HepG2 (cell line): ENCODE data around the gene PIGR. TPM values are rescaled to one million over a fixed set of nuclear protein-coding genes. Genes with fewer than 3 reads are reported as not detected.

ENCODE experiments used
- HMGA1 ChIP-seq: sonication (generic); formaldehyde crosslinking; conservative IDR thresholded peaks from 2 replicates; pipeline ENCODE4 v1.4.0; 2020; ENCODE audit warnings: missing genetic modification reagents
- IKZF1 ChIP-seq: fragments of 450-650 bp; IDR thresholded peaks from 2 replicates; pipeline ENCODE4 v1.7.1; 2016
- KLF9 ChIP-seq: IDR thresholded peaks from 2 replicates; pipeline ENCODE4 v1.6.1; 2016; ENCODE audit warnings: low read depth
- MXD4 ChIP-seq: IDR thresholded peaks from 2 replicates; pipeline ENCODE4 v1.6.1; 2016; ENCODE audit warnings: mild to moderate bottlenecking, missing biosample characterization, missing genetic modification reagents
- MYC ChIP-seq: sonication (generic); formaldehyde crosslinking; IDR thresholded peaks from 2 replicates; pipeline ENCODE4 v1.9.0; 2021; ENCODE audit warnings: missing genetic modification reagents, borderline replicate concordance
- STAT6 ChIP-seq: sonication (generic); formaldehyde crosslinking; IDR thresholded peaks from 2 replicates; pipeline ENCODE4 v1.4.0; 2020; ENCODE audit warnings: missing genetic modification reagents, mild to moderate bottlenecking, borderline replicate concordance
- XRCC5 ChIP-seq: fragments of 200-400 bp; formaldehyde crosslinking; optimal IDR thresholded peaks from 2 replicates; pipeline ENCODE3; 2017; ENCODE audit warnings: mild to moderate bottlenecking, low read length
- ZBTB43 ChIP-seq: sonication (generic); formaldehyde crosslinking; conservative IDR thresholded peaks from 2 replicates; pipeline ENCODE4 v1.4.0; 2020; ENCODE audit warnings: missing genetic modification reagents
- ZBTB46 ChIP-seq: sonication (generic); formaldehyde crosslinking; IDR thresholded peaks from 2 replicates; pipeline ENCODE4 v1.4.0; 2020; ENCODE audit warnings: mild to moderate bottlenecking, missing genetic modification reagents, borderline replicate concordance
- ZFP90 ChIP-seq: sonication (generic); formaldehyde crosslinking; IDR thresholded peaks from 2 replicates; pipeline ENCODE4 v1.8.0; 2022; ENCODE audit warnings: missing genetic modification reagents, mild to moderate bottlenecking, inconsistent platforms, borderline replicate concordance
- ZNF138 ChIP-seq: sonication (generic); formaldehyde crosslinking; IDR thresholded peaks from 2 replicates; pipeline ENCODE4 v1.5.0; 2020; ENCODE audit warnings: mild to moderate bottlenecking, low read depth, missing genetic modification reagents
- ZNF383 ChIP-seq: sonication (generic); formaldehyde crosslinking; IDR thresholded peaks from 2 replicates; pipeline ENCODE4 v1.4.0; 2020; ENCODE audit warnings: missing genetic modification reagents, mild to moderate bottlenecking, borderline replicate concordance
- ZNF615 ChIP-seq: sonication (generic); formaldehyde crosslinking; IDR thresholded peaks from 2 replicates; pipeline ENCODE4 v1.5.0; 2020; ENCODE audit warnings: mild to moderate bottlenecking, missing genetic modification reagents, borderline replicate concordance
- ZNF746 ChIP-seq: sonication (generic); formaldehyde crosslinking; IDR thresholded peaks from 2 replicates; pipeline ENCODE4 v1.8.0; 2022; ENCODE audit warnings: mild to moderate bottlenecking, missing genetic modification reagents
- ZNF768 ChIP-seq: sonication (generic); formaldehyde crosslinking; IDR thresholded peaks from 2 replicates; pipeline ENCODE4 v1.4.0; 2020; ENCODE audit warnings: missing genetic modification reagents
- polyA plus RNA-seq, 8 experiments: library from polyadenylated mRNA; depleted of rRNA in 3 of 8; stranded (reverse) in 7 of 8; unstranded in 1 of 8; fragments of >200 nt; fragmentation: Illumina TruSeq in 4 of 8; extraction: Trizol in 4 of 8; gene quantifications; 2 replicates each; pipeline versions ENCODE4 v1.2.1 to v1.2.3, GENCODE V29; 2011 to 2016; ENCODE audit warnings: low read depth in 4 of 8, missing spikeins in 1 of 8, mixed read lengths in 1 of 8; ENCODE audit not compliant: insufficient read depth in 1 of 8
- total RNA-seq, 5 experiments: library from RNA; depleted of rRNA; stranded (reverse); fragments of >200 nt; fragmentation: Illumina TruSeq; extraction: Trizol; gene quantifications; 2 replicates each; pipeline ENCODE4 v1.2.3, GENCODE V29; 2016; ENCODE audit warnings: low read depth in 1 of 5
- TF ChIP-seq, protein P1 (sequence below): IDR thresholded peaks from 2 replicates; pipeline ENCODE4 v1.6.1; 2018; ENCODE audit warnings: missing genetic modification reagents, mild to moderate bottlenecking, missing compliant biosample characterization
- TF ChIP-seq, protein P2 (sequence below): sonication (generic); formaldehyde crosslinking; conservative IDR thresholded peaks from 2 replicates; pipeline ENCODE4 v1.4.0; 2020; ENCODE audit warnings: missing genetic modification reagents
- TF ChIP-seq, protein P3 (sequence below): sonication (generic); formaldehyde crosslinking; IDR thresholded peaks from 2 replicates; pipeline ENCODE4 v1.5.0; 2020; ENCODE audit warnings: mild to moderate bottlenecking, missing genetic modification reagents

PIGR gene
- total and polyA plus RNA-seq, 2 of the 13 experiments (the other 11 are each of a cell fraction or from before 2014, with no cell fraction given): not detected

DNA sequence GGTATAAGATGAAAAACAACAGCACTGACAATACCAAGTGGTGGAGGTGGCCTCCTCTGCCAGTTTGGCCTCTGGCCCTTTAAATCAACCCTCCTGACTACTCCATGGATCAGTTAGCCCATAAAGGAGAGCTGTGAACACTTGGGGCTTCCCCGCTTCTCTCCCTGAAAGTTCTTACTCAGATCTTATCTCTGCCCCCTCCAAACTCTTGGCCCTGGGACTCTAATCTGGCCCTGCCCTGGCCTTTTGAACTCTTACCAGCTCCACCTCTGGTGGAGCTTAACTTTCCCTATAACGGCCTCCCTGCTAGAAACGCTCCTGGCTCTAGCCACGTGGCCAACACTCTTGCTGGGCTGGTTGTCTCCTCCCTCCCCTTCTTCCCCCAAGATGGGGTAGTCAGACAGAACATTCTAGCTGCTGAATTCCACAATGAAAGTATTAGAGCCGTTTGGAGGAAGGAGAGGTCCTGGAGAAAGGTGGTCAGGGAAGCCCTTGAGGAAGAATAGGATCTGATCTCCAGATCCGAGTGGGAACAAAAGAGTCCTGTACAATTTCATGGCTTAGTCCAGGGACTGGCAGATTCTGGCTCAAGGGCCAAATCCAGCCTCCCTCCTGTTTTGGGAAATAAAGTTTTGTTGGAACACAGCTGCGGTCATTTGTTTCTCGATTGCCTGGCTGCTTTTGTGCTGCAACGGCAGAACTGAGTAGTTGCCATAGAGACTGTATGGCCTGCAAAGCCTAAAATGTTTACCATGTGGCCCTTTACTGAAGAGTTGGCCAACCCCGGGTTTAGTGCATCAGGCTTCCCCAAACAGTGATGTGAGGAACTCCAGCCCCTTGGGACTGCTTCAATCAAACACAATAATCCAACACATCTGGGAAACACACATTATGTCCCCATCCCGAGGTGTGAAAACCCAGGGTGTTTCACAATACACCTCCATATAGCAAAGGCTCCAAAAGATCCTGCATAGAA is 9.5 kb upstream of the PIGR start (continued):
- TF ChIP-seq HMGA1 (CRISPR knock-in tag): no peak
- TF ChIP-seq IKZF1: no peak
- no peak for TF ChIP-seq ZNF746 (CRISPR knock-in tag)
- TF ChIP-seq, protein P1, sequence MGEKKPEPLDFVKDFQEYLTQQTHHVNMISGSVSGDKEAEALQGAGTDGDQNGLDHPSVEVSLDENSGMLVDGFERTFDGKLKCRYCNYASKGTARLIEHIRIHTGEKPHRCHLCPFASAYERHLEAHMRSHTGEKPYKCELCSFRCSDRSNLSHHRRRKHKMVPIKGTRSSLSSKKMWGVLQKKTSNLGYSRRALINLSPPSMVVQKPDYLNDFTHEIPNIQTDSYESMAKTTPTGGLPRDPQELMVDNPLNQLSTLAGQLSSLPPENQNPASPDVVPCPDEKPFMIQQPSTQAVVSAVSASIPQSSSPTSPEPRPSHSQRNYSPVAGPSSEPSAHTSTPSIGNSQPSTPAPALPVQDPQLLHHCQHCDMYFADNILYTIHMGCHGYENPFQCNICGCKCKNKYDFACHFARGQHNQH (CRISPR knock-in tag): 0 out of 2 replicates have a peak, but pooled peaks have one; percentile 24
- no peak for TF ChIP-seq ZNF615 (CRISPR knock-in tag)
- no peak for TF ChIP-seq ZFP90 (CRISPR knock-in tag)
- TF ChIP-seq XRCC5: no peak
- no peak for TF ChIP-seq ZBTB43 (CRISPR knock-in tag)
- TF ChIP-seq MXD4 (CRISPR knock-in tag): no peak
- no peak for TF ChIP-seq ZNF383 (CRISPR knock-in tag)
- TF ChIP-seq ZNF768: no peak
- peak; percentile 62; the same call in 1 of the 2 replicates for TF ChIP-seq MYC
- TF ChIP-seq, protein P2, sequence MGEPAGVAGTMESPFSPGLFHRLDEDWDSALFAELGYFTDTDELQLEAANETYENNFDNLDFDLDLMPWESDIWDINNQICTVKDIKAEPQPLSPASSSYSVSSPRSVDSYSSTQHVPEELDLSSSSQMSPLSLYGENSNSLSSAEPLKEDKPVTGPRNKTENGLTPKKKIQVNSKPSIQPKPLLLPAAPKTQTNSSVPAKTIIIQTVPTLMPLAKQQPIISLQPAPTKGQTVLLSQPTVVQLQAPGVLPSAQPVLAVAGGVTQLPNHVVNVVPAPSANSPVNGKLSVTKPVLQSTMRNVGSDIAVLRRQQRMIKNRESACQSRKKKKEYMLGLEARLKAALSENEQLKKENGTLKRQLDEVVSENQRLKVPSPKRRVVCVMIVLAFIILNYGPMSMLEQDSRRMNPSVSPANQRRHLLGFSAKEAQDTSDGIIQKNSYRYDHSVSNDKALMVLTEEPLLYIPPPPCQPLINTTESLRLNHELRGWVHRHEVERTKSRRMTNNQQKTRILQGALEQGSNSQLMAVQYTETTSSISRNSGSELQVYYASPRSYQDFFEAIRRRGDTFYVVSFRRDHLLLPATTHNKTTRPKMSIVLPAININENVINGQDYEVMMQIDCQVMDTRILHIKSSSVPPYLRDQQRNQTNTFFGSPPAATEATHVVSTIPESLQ: no peak
- no peak for TF ChIP-seq STAT6 (CRISPR knock-in tag)
- TF ChIP-seq KLF9 (CRISPR knock-in tag): no peak
- TF ChIP-seq ZNF138 (CRISPR knock-in tag): no peak
- no peak for TF ChIP-seq ZBTB46 (CRISPR knock-in tag)
- TF ChIP-seq, protein P3, sequence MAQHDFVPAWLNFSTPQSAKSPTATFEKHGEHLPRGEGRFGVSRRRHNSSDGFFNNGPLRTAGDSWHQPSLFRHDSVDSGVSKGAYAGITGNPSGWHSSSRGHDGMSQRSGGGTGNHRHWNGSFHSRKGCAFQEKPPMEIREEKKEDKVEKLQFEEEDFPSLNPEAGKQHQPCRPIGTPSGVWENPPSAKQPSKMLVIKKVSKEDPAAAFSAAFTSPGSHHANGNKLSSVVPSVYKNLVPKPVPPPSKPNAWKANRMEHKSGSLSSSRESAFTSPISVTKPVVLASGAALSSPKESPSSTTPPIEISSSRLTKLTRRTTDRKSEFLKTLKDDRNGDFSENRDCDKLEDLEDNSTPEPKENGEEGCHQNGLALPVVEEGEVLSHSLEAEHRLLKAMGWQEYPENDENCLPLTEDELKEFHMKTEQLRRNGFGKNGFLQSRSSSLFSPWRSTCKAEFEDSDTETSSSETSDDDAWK (CRISPR knock-in tag): no peak
